Activated naive CD8-positive, alpha-beta T cell treated with anti-CD3 and anti-CD28 coated beads, Interleukin-2, amount 10 ng/mL, durations not matched to agents 7 days and 5 days (primary cell): ENCODE data around the gene NBEAL2. TPM values are rescaled to one million over a fixed set of nuclear protein-coding genes. Genes with fewer than 3 reads are reported as not detected.

Source experiments
- ATAC-seq: fragments of 150-1000 bp; cut with Tn5 transposase; one replicate; pipeline ENCODE4 v1.10.0; 2021; ENCODE audit warnings: low read depth, moderate library complexity
- POLR2A ChIA-PET: fragments of 350-600 bp; sonication (Branson Sonifier 250); formaldehyde crosslinking; loops from one replicate; lab custom pipeline; 2021; ENCODE audit warnings: antibody characterized with exemption; lab: Charles Lee
- DNase-seq: peaks from one replicate; pipeline ENCODE4 v3.0.0; 2021
- H3K27ac Mint-ChIP-seq: one replicate; pipeline ENCODE4 v1.8.0; 2022; ENCODE audit warnings: mild to moderate bottlenecking, mixed read lengths
- H3K27me3 Mint-ChIP-seq: one replicate; pipeline ENCODE4 v1.8.0; 2022; ENCODE audit warnings: mild to moderate bottlenecking, moderate library complexity, mixed read lengths
- H3K36me3 Mint-ChIP-seq: one replicate; pipeline ENCODE4 v1.8.0; 2021; ENCODE audit warnings: mild to moderate bottlenecking, mixed read lengths
- H3K4me1 Mint-ChIP-seq: one replicate; pipeline ENCODE4 v1.8.0; 2021; ENCODE audit warnings: mixed read lengths
- H3K4me3 Mint-ChIP-seq: one replicate; pipeline ENCODE4 v1.8.0; 2022; ENCODE audit warnings: mild to moderate bottlenecking, moderate library complexity, mixed read lengths
- H3K9me3 Mint-ChIP-seq: one replicate; pipeline ENCODE4 v1.8.0; 2021; ENCODE audit warnings: mixed read lengths
- total RNA-seq, 2 experiments: library from RNA; stranded (reverse); gene quantifications; one replicate each; pipeline ENCODE4 v1.2.3, GENCODE V29; 2021

NBEAL2 gene
- total RNA-seq, 2 experiments from 2014 or later, result 165 to 178 TPM

- Mint-ChIP-seq H3K36me3 (peaks cover 14% of the 10 kb centered on the region), H3K27me3 (no peaks in the 10 kb centered on the region)
- POLR2A ChIA-PET, result interaction anchor here (0.6 to 2.7 kb wide), 11 partner anchors 9 to 393 kb away, joined by 3 to 33 read pairs (median 4); partner anchors contain the start of genes CCDC12, NBEAL2 and PTPN23
Observed at GRCh38 chr3:46987319-46987742, 7.9 kb downstream of the NBEAL2 start.

DNA sequence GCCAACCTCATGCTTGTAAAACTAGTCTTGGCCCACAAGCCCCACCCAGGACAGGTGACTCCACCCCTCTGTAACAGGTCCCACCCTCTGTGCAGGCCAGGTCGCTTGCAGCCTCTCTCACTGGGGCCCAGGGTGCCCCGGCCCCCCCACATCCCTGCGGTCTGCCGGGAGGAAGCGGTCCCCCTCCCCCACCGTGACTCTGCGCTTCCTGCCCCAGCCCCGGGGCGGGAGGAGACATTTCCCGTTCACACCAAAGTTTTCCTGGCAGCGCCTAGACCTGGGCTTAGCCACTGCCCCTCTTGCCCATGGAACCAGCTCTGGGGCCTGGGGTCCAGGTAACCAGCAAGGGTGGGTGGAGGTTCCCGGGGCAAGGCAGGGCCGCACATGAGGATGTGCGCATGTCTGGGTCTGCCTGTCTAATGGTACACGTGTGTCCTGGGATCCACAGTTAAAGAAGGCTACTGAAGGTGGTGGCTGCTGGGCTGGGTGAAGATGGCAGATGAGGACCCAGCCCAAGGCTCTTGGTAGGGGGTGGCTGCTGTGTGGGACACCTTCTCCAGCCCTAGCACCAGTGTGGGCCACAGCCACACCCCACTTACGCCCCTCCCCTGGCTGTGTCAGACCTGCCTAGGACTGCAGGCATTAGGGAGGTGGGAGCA is 8.4 kb downstream of the NBEAL2 start:
- H3K27ac Mint-ChIP-seq, result peak overlapping the region; percentile 90
- ATAC-seq (peak; percentile 98), DNase-seq (peak; percentile 92)
- POLR2A ChIA-PET, result interaction anchor here (0.6 to 2.7 kb wide), 10 partner anchors 10 to 393 kb away, joined by 3 to 33 read pairs (median 4); partner anchors contain the start of genes CCDC12, NBEAL2 and PTPN23
- H3K27me3 Mint-ChIP-seq, result no peaks in the 10 kb centered on the region
- H3K4me3 Mint-ChIP-seq, result peak overlapping the region; percentile 85
- peaks cover 14% of the 10 kb centered on the region for H3K36me3 Mint-ChIP-seq
- H3K4me1 Mint-ChIP-seq, result peaks cover 59% of the 10 kb centered on the region
- no peaks in the 10 kb centered on the region for H3K9me3 Mint-ChIP-seq

More at GRCh38 chr3:46987319-46987742, 7.9 kb downstream of the NBEAL2 start:
- ATAC-seq (peak; percentile 21), DNase-seq (no peak)
- no peaks in the 10 kb centered on the region for H3K9me3 Mint-ChIP-seq
- H3K4me1 Mint-ChIP-seq, result peaks cover 62% of the 10 kb centered on the region
- peak overlapping the region; percentile 90 for H3K27ac Mint-ChIP-seq
- H3K4me3 Mint-ChIP-seq, result peak overlapping the region; percentile 85

GRCh38 chr3:46988616-46989015 is 9.2 kb downstream of the NBEAL2 start:
- H3K36me3 Mint-ChIP-seq, result peaks cover 14% of the 10 kb centered on the region
- DNase-seq (no peak), ATAC-seq (no peak)
- POLR2A ChIA-PET, result interaction anchor here (0.5 to 2.7 kb wide), 3 partner anchors 11 to 291 kb away, joined by 3 to 33 read pairs (median 11); partner anchors contain the start of genes CCDC12 and NBEAL2
- H3K9me3 Mint-ChIP-seq, result no peaks in the 10 kb centered on the region
- H3K27me3 Mint-ChIP-seq, result no peaks in the 10 kb centered on the region
- peak overlapping the region; percentile 85 for H3K4me3 Mint-ChIP-seq
- peaks cover 57% of the 10 kb centered on the region for H3K4me1 Mint-ChIP-seq
- H3K27ac Mint-ChIP-seq, result peak overlapping the region; percentile 90

DNA sequence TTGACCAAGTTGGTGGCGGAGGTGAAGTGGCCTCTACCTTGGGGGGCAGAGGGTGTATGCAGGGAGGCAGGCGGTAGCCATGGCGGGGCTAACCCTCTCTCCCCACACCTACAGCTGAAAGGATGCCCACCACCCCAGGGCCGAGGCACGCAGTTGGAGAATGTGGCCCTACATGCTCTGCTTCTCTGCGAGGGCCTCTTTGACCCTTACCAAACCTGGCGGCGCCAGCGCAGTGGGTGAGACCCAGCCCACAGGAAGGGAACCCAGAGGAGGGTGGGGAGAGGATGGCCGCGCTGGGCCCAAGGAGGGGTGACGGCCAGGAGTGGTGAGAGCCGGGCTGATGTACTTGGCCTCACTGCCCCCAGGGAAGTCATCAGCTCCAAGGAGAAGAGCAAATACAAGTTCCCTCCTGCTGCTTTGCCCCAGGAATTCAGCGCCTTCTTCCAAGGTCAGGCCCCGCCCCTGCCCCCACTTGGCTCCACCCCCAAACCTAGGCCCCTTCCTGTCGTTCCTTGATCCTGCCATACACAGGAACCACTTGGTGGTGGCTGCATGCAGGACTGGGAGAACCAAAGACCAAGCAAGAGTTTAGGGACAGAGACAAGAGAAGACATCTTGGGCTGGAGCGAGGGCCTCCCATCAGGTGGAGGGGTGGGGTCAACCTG is 9.8 kb downstream of the NBEAL2 start:
- POLR2A ChIA-PET, result interaction anchor here (0.5 to 1.5 kb wide), 2 partner anchors 9 to 290 kb away, joined by 3 to 6 read pairs; partner anchors contain the start of gene NBEAL2
- H3K27me3 Mint-ChIP-seq, result no peaks in the 10 kb centered on the region
- peak overlapping the region; percentile 90 for H3K27ac Mint-ChIP-seq
- peaks cover 57% of the 10 kb centered on the region for H3K4me1 Mint-ChIP-seq
- H3K9me3 Mint-ChIP-seq, result no peaks in the 10 kb centered on the region
- DNase-seq, result no peak
- ATAC-seq, result no peak
- H3K36me3 Mint-ChIP-seq, result peaks cover 14% of the 10 kb centered on the region
- peak overlapping the region; percentile 85 for H3K4me3 Mint-ChIP-seq

- ATAC-seq (no peak), DNase-seq (no peak)
- no peaks in the 10 kb centered on the region for H3K27me3 Mint-ChIP-seq
- H3K4me3 Mint-ChIP-seq, result no peak overlapping the region
- peaks cover 8% of the 10 kb centered on the region for H3K36me3 Mint-ChIP-seq
- H3K27ac Mint-ChIP-seq, result peak overlapping the region; percentile 72
- peaks cover 45% of the 10 kb centered on the region for H3K4me1 Mint-ChIP-seq
- H3K9me3 Mint-ChIP-seq, result no peaks in the 10 kb centered on the region
- POLR2A ChIA-PET, result interaction anchor here (1.4 to 1.5 kb wide), 2 partner anchors 11 to 18 kb away, joined by 3 to 6 read pairs; partner anchors contain the start of gene NBEAL2
Observed at GRCh38 chr3:46990573-46991374, 11.3 kb downstream of the NBEAL2 start.

- POLR2A ChIA-PET, result interaction anchor here (1.3 to 2.7 kb wide), 4 partner anchors 10 to 38 kb away, joined by 3 to 11 read pairs (median 3); partner anchors contain the start of gene NBEAL2
- H3K36me3 Mint-ChIP-seq, result peaks cover 8% of the 10 kb centered on the region
- no peaks in the 10 kb centered on the region for H3K9me3 Mint-ChIP-seq
- no peak overlapping the region for H3K27ac Mint-ChIP-seq
- no peak for DNase-seq
- ATAC-seq, result no peak
- no peaks in the 10 kb centered on the region for H3K27me3 Mint-ChIP-seq
- peaks cover 37% of the 10 kb centered on the region for H3K4me1 Mint-ChIP-seq
- no peak overlapping the region for H3K4me3 Mint-ChIP-seq
Observed at GRCh38 chr3:46991406-46992165, 12.1 kb downstream of the NBEAL2 start.

GRCh38 chr3:46992231-46992630 is 12.8 kb downstream of the NBEAL2 start:
- Mint-ChIP-seq H3K4me1 (peaks cover 36% of the 10 kb centered on the region), H3K27me3 (no peaks in the 10 kb centered on the region), H3K9me3 (no peaks in the 10 kb centered on the region), H3K36me3 (peaks cover 14% of the 10 kb centered on the region), H3K27ac (no peak overlapping the region), H3K4me3 (no peak overlapping the region)
- POLR2A ChIA-PET, result interaction anchor here (1.3 to 2.7 kb wide), 4 partner anchors 11 to 39 kb away, joined by 3 to 11 read pairs (median 3); partner anchors contain the start of gene NBEAL2
- DNase-seq, result no peak
- no peak for ATAC-seq

DNA sequence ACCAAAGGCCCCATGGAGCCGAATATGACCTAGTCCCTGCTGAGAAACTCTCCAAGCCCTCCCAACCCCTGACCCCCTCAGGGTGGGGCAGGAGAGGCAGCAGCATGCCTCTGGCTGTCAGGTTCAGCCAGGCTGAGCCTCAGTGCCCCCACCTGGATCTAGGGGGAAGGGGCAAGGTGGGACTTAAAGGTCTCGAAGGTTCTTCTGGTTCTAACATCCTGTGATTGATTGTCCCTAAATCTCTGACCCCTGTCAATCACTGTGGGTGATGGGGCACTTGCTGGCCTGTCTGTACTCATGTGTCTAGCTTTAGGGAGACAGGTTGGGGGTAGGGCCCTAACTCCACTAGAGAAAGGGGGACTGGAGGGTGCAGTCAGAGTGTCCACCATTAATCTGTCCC is 13.8 kb downstream of the NBEAL2 start:
- Mint-ChIP-seq H3K4me1 (peaks cover 32% of the 10 kb centered on the region), H3K4me3 (no peak overlapping the region), H3K27ac (peak overlapping the region; percentile 25), H3K36me3 (peaks cover 14% of the 10 kb centered on the region), H3K9me3 (no peaks in the 10 kb centered on the region), H3K27me3 (no peaks in the 10 kb centered on the region)
- POLR2A ChIA-PET, result interaction anchor here (2.7 kb wide), 1 partner anchor 14 kb away, joined by 11 read pairs; the partner anchor contains the start of gene NBEAL2
- DNase-seq, result no peak
- ATAC-seq, result no peak

DNA sequence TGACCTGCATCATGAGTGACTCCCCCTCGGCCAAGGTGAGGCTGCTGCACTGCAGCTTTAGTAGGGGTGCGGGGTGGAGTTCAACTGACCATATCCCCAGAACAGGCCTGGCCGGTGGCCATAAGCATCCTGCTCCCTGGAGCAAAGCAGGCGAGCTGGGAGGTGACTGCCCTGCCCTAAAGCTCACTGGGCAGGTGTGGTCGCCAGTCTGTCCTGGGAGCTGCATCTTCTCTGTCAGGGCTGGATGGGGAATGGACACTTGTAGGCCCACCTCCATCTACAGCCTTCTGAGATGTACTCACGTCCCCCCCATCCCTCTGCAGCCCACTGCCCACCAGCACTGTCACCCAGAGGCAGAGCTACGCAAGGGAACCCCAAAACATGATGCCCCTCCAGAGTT is 14.5 kb downstream of the NBEAL2 start:
- Mint-ChIP-seq H3K4me1 (peaks cover 28% of the 10 kb centered on the region), H3K27ac (no peak overlapping the region), H3K4me3 (no peak overlapping the region), H3K27me3 (no peaks in the 10 kb centered on the region), H3K9me3 (no peaks in the 10 kb centered on the region), H3K36me3 (peaks cover 12% of the 10 kb centered on the region)
- DNase-seq (no peak), ATAC-seq (no peak)
- POLR2A ChIA-PET, result interaction anchor here (2.7 kb wide), 1 partner anchor 14 kb away, joined by 11 read pairs; the partner anchor contains the start of gene NBEAL2

GRCh38 chr3:46994801-46995731 is 15.6 kb downstream of the NBEAL2 start:
- Mint-ChIP-seq H3K27me3 (no peaks in the 10 kb centered on the region), H3K4me1 (peaks cover 18% of the 10 kb centered on the region), H3K27ac (no peak overlapping the region), H3K36me3 (peaks cover 8% of the 10 kb centered on the region), H3K9me3 (no peaks in the 10 kb centered on the region), H3K4me3 (no peak overlapping the region)
- POLR2A ChIA-PET, result interaction anchor here (0.6 to 2.7 kb wide), 2 partner anchors 15 to 274 kb away, joined by 3 to 11 read pairs; partner anchors contain the start of gene NBEAL2
- no peak for DNase-seq
- no peak for ATAC-seq

DNA sequence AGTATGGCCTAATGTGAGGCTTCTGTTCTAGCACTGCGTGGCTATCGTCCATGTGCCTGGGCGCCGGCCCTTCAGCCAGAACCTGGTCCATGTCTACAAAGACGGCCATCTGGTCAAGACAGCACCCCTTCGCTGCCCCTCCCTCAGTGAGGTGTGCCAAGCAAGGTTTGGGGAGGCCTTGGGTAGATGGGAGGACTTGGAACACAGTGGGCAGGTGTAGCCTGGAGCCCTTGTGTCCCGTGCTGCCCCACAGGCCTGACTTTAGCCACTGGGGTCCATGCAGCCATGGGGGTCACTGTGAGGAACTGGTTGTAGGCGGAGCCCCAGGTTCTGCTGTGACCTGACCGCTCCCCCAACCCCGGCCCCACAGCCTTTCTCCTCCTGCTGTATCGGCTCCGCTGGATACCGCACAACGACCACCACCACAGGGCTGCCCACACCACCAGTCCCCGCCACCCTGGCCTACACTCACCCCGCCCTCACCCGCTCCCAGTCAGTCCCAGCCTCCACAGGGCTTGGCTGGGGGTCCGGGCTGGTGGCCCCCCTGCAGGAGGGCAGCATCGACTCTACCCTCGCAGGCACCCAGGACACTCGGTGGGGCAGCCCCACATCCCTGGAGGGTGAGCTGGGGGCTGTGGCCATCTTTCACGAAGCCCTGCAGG is 16.6 kb downstream of the NBEAL2 start:
- H3K9me3 Mint-ChIP-seq, result no peaks in the 10 kb centered on the region
- H3K4me3 Mint-ChIP-seq, result no peak overlapping the region
- no peak overlapping the region for H3K27ac Mint-ChIP-seq
- ATAC-seq (no peak), DNase-seq (no peak)
- peaks cover 14% of the 10 kb centered on the region for H3K4me1 Mint-ChIP-seq
- POLR2A ChIA-PET, result no interaction called here
- H3K27me3 Mint-ChIP-seq, result no peaks in the 10 kb centered on the region
- peaks cover 8% of the 10 kb centered on the region for H3K36me3 Mint-ChIP-seq
